CD14-positive monocyte (primary cell): ENCODE data around the gene GALNT15. TPM values are rescaled to one million over a fixed set of nuclear protein-coding genes. Genes with fewer than 3 reads are reported as not detected.

ENCODE experiments used
- DNase-seq, 3 donors: peaks; one replicate each; pipeline ENCODE4 v3.0.0-alpha.2; 2011 to 2022
- H2AFZ ChIP-seq: 2 replicates; pipeline ENCODE4 v1.6.0; 2012; ENCODE audit warnings: mild to moderate bottlenecking, low read depth, low read length, inconsistent platforms; ENCODE audit not compliant: insufficient read depth, poor library complexity, severe bottlenecking
- H3K27ac ChIP-seq, 2 donors: 1 replicate in 1 of 2; 2 replicates in 1 of 2; pipeline ENCODE4 v1.5.1; 2012 to 2013; ENCODE audit warnings: low read length in 2 of 2, control low read depth in 1 of 2, inconsistent platforms in 1 of 2, low read depth in 1 of 2, mild to moderate bottlenecking in 1 of 2
- H3K27me3 ChIP-seq, 2 donors: one replicate each; pipeline versions ENCODE4 v1.6.0 to v1.6.1; 2011 to 2013; ENCODE audit warnings: low read length in 2 of 2; ENCODE audit not compliant: control insufficient read depth in 2 of 2, insufficient read depth in 2 of 2
- H3K36me3 ChIP-seq, 2 donors: replicated peaks in 1 of 2; 1 replicate in 1 of 2; 2 replicates in 1 of 2; pipeline versions ENCODE4 v1.5.1 to v1.6.1; 2012 to 2013; ENCODE audit warnings: low read length in 2 of 2, control low read depth in 1 of 2, inconsistent platforms in 1 of 2, mild to moderate bottlenecking in 1 of 2; ENCODE audit not compliant: insufficient read depth in 2 of 2, control insufficient read depth in 1 of 2
- H3K4me1 ChIP-seq, 2 donors: 1 replicate in 1 of 2; 2 replicates in 1 of 2; pipeline versions ENCODE4 v1.5.1 to v1.6.1; 2012 to 2013; ENCODE audit warnings: low read length in 2 of 2, control low read depth in 1 of 2, inconsistent platforms in 1 of 2, mild to moderate bottlenecking in 1 of 2, moderate library complexity in 1 of 2; ENCODE audit not compliant: insufficient read depth in 2 of 2, control insufficient read depth in 1 of 2
- H3K4me2 ChIP-seq: replicated peaks from 2 replicates; pipeline ENCODE3; 2012; ENCODE audit warnings: low read length, moderate library complexity, mild to moderate bottlenecking; ENCODE audit not compliant: poor library complexity, severe bottlenecking; ENCODE audit errors: extremely low read depth
- H3K4me3 ChIP-seq, 3 experiments: fragments of 200-600 bp in 1 of 3; sonication (generic) in 1 of 3; replicated peaks in 1 of 3; 1 replicate in 2 of 3; 2 replicates in 1 of 3; pipeline ENCODE4 v1.5.1; 2011 to 2013; ENCODE audit warnings: low read length in 3 of 3, mild to moderate bottlenecking in 3 of 3, control low read depth in 2 of 3, low read depth in 2 of 3, inconsistent platforms in 1 of 3, moderate library complexity in 1 of 3
- H3K79me2 ChIP-seq: 2 replicates; pipeline ENCODE4 v1.6.0; 2012; ENCODE audit warnings: mild to moderate bottlenecking, control low read depth, inconsistent platforms, low read length, moderate library complexity; ENCODE audit not compliant: insufficient read depth
- H3K9ac ChIP-seq: 2 replicates; pipeline ENCODE4 v1.6.0; 2017; ENCODE audit warnings: low read length, mild to moderate bottlenecking; ENCODE audit not compliant: insufficient read depth, poor library complexity, severe bottlenecking
- H3K9me3 ChIP-seq, 2 donors: replicated peaks in 1 of 2; 1 replicate in 1 of 2; 2 replicates in 1 of 2; pipeline versions ENCODE4 v1.5.1 to v1.6.1; 2012 to 2013; ENCODE audit warnings: low read length in 2 of 2, control low read depth in 1 of 2; ENCODE audit not compliant: control insufficient read depth in 1 of 2, insufficient read depth in 1 of 2
- H4K20me1 ChIP-seq: 2 replicates; pipeline ENCODE4 v1.6.0; 2012; ENCODE audit warnings: mild to moderate bottlenecking, low read length, control low read depth, moderate library complexity; ENCODE audit not compliant: insufficient read depth
- H3K27ac Mint-ChIP-seq, 7 donors: one replicate each; pipeline ENCODE4 v1.8.0; 2020; ENCODE audit warnings: mild to moderate bottlenecking in 7 of 7, mixed read lengths in 7 of 7, moderate library complexity in 6 of 7, inconsistent platforms in 2 of 7
- H3K27me3 Mint-ChIP-seq, 3 donors: one replicate each; pipeline ENCODE4 v1.8.0; 2021 to 2022; ENCODE audit warnings: low read depth in 3 of 3, mild to moderate bottlenecking in 3 of 3, mixed read lengths in 3 of 3, moderate library complexity in 3 of 3, inconsistent platforms in 1 of 3
- H3K36me3 Mint-ChIP-seq, 2 donors: one replicate each; pipeline ENCODE4 v1.8.0; 2020; ENCODE audit warnings: mixed read lengths in 2 of 2, inconsistent platforms in 1 of 2, mild to moderate bottlenecking in 1 of 2
- H3K4me1 Mint-ChIP-seq: one replicate; pipeline ENCODE4 v1.8.0; 2020; ENCODE audit warnings: mild to moderate bottlenecking, mixed read lengths
- H3K4me3 Mint-ChIP-seq, 2 donors: one replicate each; pipeline ENCODE4 v1.8.0; 2020; ENCODE audit warnings: mild to moderate bottlenecking in 2 of 2, mixed read lengths in 2 of 2, moderate library complexity in 1 of 2
- H3K9me3 Mint-ChIP-seq, 7 donors: one replicate each; pipeline ENCODE4 v1.8.0; 2020 to 2022; ENCODE audit warnings: mixed read lengths in 7 of 7, mild to moderate bottlenecking in 6 of 7, moderate library complexity in 6 of 7, inconsistent platforms in 2 of 7
- CTCF ChIP-seq: fragments of 200-600 bp; IDR thresholded peaks from one replicate; pipeline ENCODE4 v1.8.0; 2022; ENCODE audit warnings: antibody characterized with exemption, mild to moderate bottlenecking
- WGBS: methylation state at CpG from one replicate; pipeline ENCODE4 v1.1.5; 2013; ENCODE audit warnings: missing lambda C conversion rate; ENCODE audit not compliant: insufficient coverage; 5-methylcytosine and 5-hydroxymethylcytosine counted together
- intact Hi-C, 2 donors: fragments of 100-400 bp; cut with micrococcal nuclease; formaldehyde crosslinking; loops; one replicate each; pipeline versions ENCODE4 v1.15.0 to v1.15.1; 2023
- polyA plus RNA-seq, 3 donors: library from polyadenylated mRNA; depleted of rRNA in 1 of 3; unstranded in 2 of 3; stranded (reverse) in 1 of 3; fragments of 300-500 nt in 2 of 3; fragments of >200 nt in 1 of 3; fragmentation: Illumina TruSeq in 2 of 3; gene quantifications; 1 replicate in 2 of 3; 2 replicates in 1 of 3; pipeline ENCODE4 v1.2.3, GENCODE V29; 2012 to 2021

GALNT15 gene
- polyA plus RNA-seq, 3 donors = not detected

GRCh38 chr3:16243706-16244490 lies 69.4 kb downstream of the GALNT15 start:
- Histone ChIP-seq H2AFZ (no peak overlapping the region), H3K27ac (no peak overlapping the region), H4K20me1 (no peaks in the 10 kb centered on the region), H3K9ac (no peak overlapping the region), H3K27me3 (no peaks in the 10 kb centered on the region), H3K4me2 (no peak overlapping the region), H3K9me3 (no peaks in the 10 kb centered on the region), H3K79me2 (no peaks in the 10 kb centered on the region), H3K36me3 (no peaks in the 10 kb centered on the region), H3K4me1 (peaks cover 15 to 21% of the 10 kb centered on the region in 2 donors), H3K4me3 (no peak overlapping the region)
- Mint-ChIP-seq H3K27ac (peak overlapping the region in 1 of 7 donors; percentile 6), H3K4me3 (no peak overlapping the region), H3K36me3 (no peaks in the 10 kb centered on the region), H3K4me1 (peaks cover 20% of the 10 kb centered on the region), H3K9me3 (no peaks in the 10 kb centered on the region), H3K27me3 (peaks cover 0 to 4% (median 0%) of the 10 kb centered on the region in 3 donors)
- WGBS = 50% methylated on average over 5 of the region's 9 CpGs
- no peak for TF ChIP-seq CTCF
- intact Hi-C loops = no loop called here
- no peak for DNase-seq

- H3K9ac ChIP-seq = no peak overlapping the region
- H3K9me3 Mint-ChIP-seq = no peaks in the 10 kb centered on the region
- no peaks in the 10 kb centered on the region for H3K36me3 Mint-ChIP-seq
- H4K20me1 ChIP-seq = no peaks in the 10 kb centered on the region
- H3K4me3 Mint-ChIP-seq = no peak overlapping the region
- peaks cover 5% of the 10 kb centered on the region for H3K4me1 Mint-ChIP-seq
- DNase-seq = no peak
- H3K36me3 ChIP-seq = no peaks in the 10 kb centered on the region
- H3K79me2 ChIP-seq = no peaks in the 10 kb centered on the region
- 100% methylated on average over 2 of the region's 3 CpGs for WGBS
- H3K27me3 Mint-ChIP-seq = peaks cover 0 to 4% (median 0%) of the 10 kb centered on the region in 3 donors
- H3K27ac Mint-ChIP-seq = peak overlapping the region in 2 of 7 donors; percentile 5 to 18
- H3K27ac ChIP-seq = no peak overlapping the region
- TF ChIP-seq CTCF = no peak
- H3K27me3 ChIP-seq = no peaks in the 10 kb centered on the region
- no peak overlapping the region for H2AFZ ChIP-seq
- no peaks in the 10 kb centered on the region for H3K9me3 ChIP-seq
- intact Hi-C loops = loop anchor here (2.0 to 5.0 kb wide), 2 partner anchors 197 to 198 kb away; no protein-coding TSS in a partner anchor
- no peak overlapping the region for H3K4me3 ChIP-seq
- no peak overlapping the region for H3K4me2 ChIP-seq
- H3K4me1 ChIP-seq = peaks cover 4 to 7% of the 10 kb centered on the region in 2 donors
These were observed 71.1 kb downstream of the GALNT15 start for GRCh38 chr3:16245609-16246008.
